ENCODE results near the gene COX7A1. TPM values are rescaled to one million over a fixed set of nuclear protein-coding genes. Genes with fewer than 3 reads are reported as not detected.

The COX7A1 gene
- total RNA-seq, 2 experiments from 2014 or later, result not detected

DNA sequence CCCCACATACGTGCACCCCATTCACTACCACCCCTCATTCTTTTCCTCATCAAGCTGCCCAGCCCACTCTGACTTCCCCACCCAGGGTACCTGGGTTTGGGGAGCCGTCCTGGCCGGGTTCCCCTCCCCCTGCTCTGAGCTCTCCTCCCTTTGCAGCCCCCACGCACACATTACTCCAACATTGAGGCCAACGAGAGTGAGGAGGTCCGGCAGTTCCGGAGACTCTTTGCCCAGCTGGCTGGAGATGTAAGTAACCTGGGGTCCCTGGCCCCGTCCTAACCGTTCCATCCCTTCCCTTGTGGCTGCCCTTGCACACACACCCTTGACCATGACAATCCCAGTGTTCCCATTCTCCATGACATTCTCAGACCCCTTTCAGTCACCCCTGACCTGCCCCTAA is 9.8 kb downstream of the COX7A1 start:
- H3K27ac ChIP-seq (ENCODE audit: low read depth, low read length, poor library complexity, severe bottlenecking), result no peak overlapping the region
- intact Hi-C loops (cut with micrococcal nuclease; ENCODE audit: unreplicated experiment), result no loop called here
- H3K4me2 ChIP-seq (ENCODE audit: low read length), result no peak overlapping the region
- no peaks in the 10 kb centered on the region for H3K9me2 ChIP-seq (ENCODE audit: insufficient read depth, low read length)
- no peak overlapping the region for H3K4me3 ChIP-seq (ENCODE audit: low read depth, low read length, poor library complexity, severe bottlenecking)
- ChIA-PET POLR2A (no interaction called here), CTCF (ENCODE audit: unreplicated experiment) (no interaction called here)
- DNase-seq (ENCODE audit: low spot score), result no peak
- no peaks in the 10 kb centered on the region for H4K20me1 ChIP-seq (ENCODE audit: insufficient read depth, low read length)
- H3K9me3 ChIP-seq (ENCODE audit: low read length), result no peaks in the 10 kb centered on the region
- H3K79me2 ChIP-seq (ENCODE audit: insufficient read depth, low read depth, low read length), result peaks cover 18% of the 10 kb centered on the region; the same call in 1 of the 2 replicates
- BruUV-seq (replicated peaks), result no TSS peak
- peaks cover 48% of the 10 kb centered on the region for H3K36me3 ChIP-seq (ENCODE audit: insufficient read depth, low read length)
- no peak for TF ChIP-seq EZH2phosphoT487 (IDR thresholded peaks at IDR 0.05; ENCODE audit: borderline replicate concordance, low read depth, low read length)
- TF ChIP-seq, protein P1, sequence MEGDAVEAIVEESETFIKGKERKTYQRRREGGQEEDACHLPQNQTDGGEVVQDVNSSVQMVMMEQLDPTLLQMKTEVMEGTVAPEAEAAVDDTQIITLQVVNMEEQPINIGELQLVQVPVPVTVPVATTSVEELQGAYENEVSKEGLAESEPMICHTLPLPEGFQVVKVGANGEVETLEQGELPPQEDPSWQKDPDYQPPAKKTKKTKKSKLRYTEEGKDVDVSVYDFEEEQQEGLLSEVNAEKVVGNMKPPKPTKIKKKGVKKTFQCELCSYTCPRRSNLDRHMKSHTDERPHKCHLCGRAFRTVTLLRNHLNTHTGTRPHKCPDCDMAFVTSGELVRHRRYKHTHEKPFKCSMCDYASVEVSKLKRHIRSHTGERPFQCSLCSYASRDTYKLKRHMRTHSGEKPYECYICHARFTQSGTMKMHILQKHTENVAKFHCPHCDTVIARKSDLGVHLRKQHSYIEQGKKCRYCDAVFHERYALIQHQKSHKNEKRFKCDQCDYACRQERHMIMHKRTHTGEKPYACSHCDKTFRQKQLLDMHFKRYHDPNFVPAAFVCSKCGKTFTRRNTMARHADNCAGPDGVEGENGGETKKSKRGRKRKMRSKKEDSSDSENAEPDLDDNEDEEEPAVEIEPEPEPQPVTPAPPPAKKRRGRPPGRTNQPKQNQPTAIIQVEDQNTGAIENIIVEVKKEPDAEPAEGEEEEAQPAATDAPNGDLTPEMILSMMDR (conservative IDR thresholded peaks at IDR 0.05; ENCODE audit: low read length), result no peak
- peaks cover 9% of the 10 kb centered on the region for H3K4me1 ChIP-seq (ENCODE audit: insufficient read depth, low read length, poor library complexity, severe bottlenecking)
- no peak overlapping the region for H2AFZ ChIP-seq (ENCODE audit: low read length)

DNA sequence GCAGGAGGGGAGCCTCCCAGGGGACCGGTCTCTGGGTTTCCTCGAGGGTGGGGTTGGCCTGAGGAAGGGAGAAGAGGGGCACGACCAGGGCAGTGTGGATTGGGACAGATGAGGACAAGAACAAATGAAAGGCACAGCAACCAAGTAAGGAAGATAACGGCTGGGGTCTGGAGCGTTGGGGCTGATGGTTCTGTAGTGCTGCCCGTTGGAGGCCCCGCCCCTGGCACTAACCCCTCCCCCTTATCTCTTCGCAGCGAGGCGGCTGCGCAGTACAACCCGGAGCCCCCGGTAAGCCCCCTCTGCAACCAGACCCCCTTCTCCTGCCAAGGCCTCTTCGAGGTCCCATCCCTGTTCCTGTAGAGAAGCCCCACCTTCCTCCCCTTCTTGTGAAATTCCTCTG is 10.2 kb downstream of the COX7A1 start:
- no peaks in the 10 kb centered on the region for H4K20me1 ChIP-seq (ENCODE audit: insufficient read depth, low read length)
- H3K36me3 ChIP-seq (ENCODE audit: insufficient read depth, low read length), result peaks cover 46% of the 10 kb centered on the region
- H3K79me2 ChIP-seq (ENCODE audit: insufficient read depth, low read depth, low read length), result peaks cover 18% of the 10 kb centered on the region; the same call in 1 of the 2 replicates
- peak overlapping the region; percentile 73 for H3K4me2 ChIP-seq (ENCODE audit: low read length)
- H3K27ac ChIP-seq (ENCODE audit: low read depth, low read length, poor library complexity, severe bottlenecking), result no peak overlapping the region
- CTCF ChIA-PET (ENCODE audit: unreplicated experiment), result no interaction called here
- H2AFZ ChIP-seq (ENCODE audit: low read length), result no peak overlapping the region
- intact Hi-C loops (cut with micrococcal nuclease; ENCODE audit: unreplicated experiment), result no loop called here
- peak overlapping the region; percentile 89 for H3K4me3 ChIP-seq (ENCODE audit: low read depth, low read length, poor library complexity, severe bottlenecking)
- H3K9me2 ChIP-seq (ENCODE audit: insufficient read depth, low read length), result no peaks in the 10 kb centered on the region
- H3K4me1 ChIP-seq (ENCODE audit: insufficient read depth, low read length, poor library complexity, severe bottlenecking), result peaks cover 9% of the 10 kb centered on the region
- BruUV-seq (replicated peaks), result no TSS peak
- DNase-seq (ENCODE audit: low spot score), result no peak
- POLR2A ChIA-PET, result no interaction called here
- no peaks in the 10 kb centered on the region for H3K9me3 ChIP-seq (ENCODE audit: low read length)
- TF ChIP-seq, protein P1 (conservative IDR thresholded peaks at IDR 0.05; ENCODE audit: low read length), result no peak
- TF ChIP-seq EZH2phosphoT487 (IDR thresholded peaks at IDR 0.05; ENCODE audit: borderline replicate concordance, low read depth, low read length), result no peak

DNA sequence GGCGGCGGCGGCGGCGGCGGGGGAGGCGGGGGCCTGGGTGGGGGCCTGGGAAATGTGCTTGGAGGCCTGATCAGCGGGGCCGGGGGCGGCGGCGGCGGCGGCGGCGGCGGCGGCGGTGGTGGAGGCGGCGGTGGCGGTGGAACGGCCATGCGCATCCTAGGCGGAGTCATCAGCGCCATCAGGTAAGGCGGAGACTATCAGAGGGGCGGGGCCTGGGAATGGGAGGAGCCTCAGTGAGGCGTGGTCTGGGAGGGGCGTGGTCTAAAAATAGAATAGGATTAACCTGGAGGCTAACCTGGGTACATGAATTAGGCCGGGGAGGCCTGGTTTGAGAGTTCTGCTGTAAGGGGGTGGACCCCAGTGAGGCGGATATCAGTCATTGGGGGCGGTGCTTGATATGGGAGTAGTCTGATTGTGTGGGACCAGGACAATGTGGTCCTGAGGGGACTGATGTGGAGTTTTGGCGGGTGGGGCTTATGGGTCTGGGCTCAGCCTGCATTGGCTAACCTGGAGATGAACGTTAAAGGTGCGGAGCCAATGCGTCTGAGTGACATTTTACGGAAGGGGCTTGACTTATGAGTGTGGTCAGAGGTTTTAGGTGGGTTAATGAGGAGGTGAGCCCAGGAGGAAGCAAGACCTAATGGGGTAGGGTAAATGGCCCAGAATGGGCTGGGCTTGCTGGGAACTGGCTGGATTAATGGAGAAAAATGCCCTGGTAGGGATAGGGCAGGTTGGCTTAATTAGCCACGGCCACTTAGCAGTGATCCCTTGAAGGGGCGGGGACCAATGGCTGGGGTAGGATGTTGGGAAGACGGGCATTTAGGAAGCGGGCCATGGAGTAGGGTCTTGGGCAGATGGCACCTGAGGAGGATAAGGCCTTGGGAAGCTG is 11.0 kb downstream of the COX7A1 start:
- no peaks in the 10 kb centered on the region for H3K9me2 ChIP-seq (ENCODE audit: insufficient read depth, low read length)
- H2AFZ ChIP-seq (ENCODE audit: low read length), result no peak overlapping the region
- CTCF ChIA-PET (ENCODE audit: unreplicated experiment), result no interaction called here
- peak overlapping the region; percentile 81 for H3K27ac ChIP-seq (ENCODE audit: low read depth, low read length, poor library complexity, severe bottlenecking)
- peaks cover 38% of the 10 kb centered on the region for H3K36me3 ChIP-seq (ENCODE audit: insufficient read depth, low read length)
- BruUV-seq (replicated peaks), result no TSS peak
- intact Hi-C loops (cut with micrococcal nuclease; ENCODE audit: unreplicated experiment), result loop anchor here (2.0 kb wide), 1 partner anchor 74 kb away; the partner anchor contains the start of genes ZNF146 and ZNF565
- H3K4me3 ChIP-seq (ENCODE audit: low read depth, low read length, poor library complexity, severe bottlenecking), result peak overlapping the region; percentile 89
- no peaks in the 10 kb centered on the region for H3K9me3 ChIP-seq (ENCODE audit: low read length)
- H4K20me1 ChIP-seq (ENCODE audit: insufficient read depth, low read length), result no peaks in the 10 kb centered on the region
- DNase-seq (ENCODE audit: low spot score), result peak; percentile 89
- peaks cover 9% of the 10 kb centered on the region for H3K4me1 ChIP-seq (ENCODE audit: insufficient read depth, low read length, poor library complexity, severe bottlenecking)
- TF ChIP-seq, protein P1 (conservative IDR thresholded peaks at IDR 0.05; ENCODE audit: low read length), result no peak
- no peak for TF ChIP-seq EZH2phosphoT487 (IDR thresholded peaks at IDR 0.05; ENCODE audit: borderline replicate concordance, low read depth, low read length)
- POLR2A ChIA-PET, result no interaction called here
- peak overlapping the region; percentile 73 for H3K4me2 ChIP-seq (ENCODE audit: low read length)
- peaks cover 18% of the 10 kb centered on the region; the same call in 1 of the 2 replicates for H3K79me2 ChIP-seq (ENCODE audit: insufficient read depth, low read depth, low read length)

All from OCI-LY7 (cell line).